Tibial nerve (tissue), 4 donors: ENCODE data around the gene KMT2C. TPM values are rescaled to one million over a fixed set of nuclear protein-coding genes. Genes with fewer than 3 reads are reported as not detected.
"Not testable (repeated sequence)": the region's sequence is repeated elsewhere in the genome, so short reads cannot be mapped to it uniquely, and the experiment has no call there.

Experiments used
- DNase-seq, 2 donors: peaks; one replicate each; pipeline ENCODE4 v3.0.0-alpha.2; 2019; ENCODE audit warnings: low spot score in 2 of 2
- H3K27ac ChIP-seq, 4 donors: fragments of 200-600 bp; sonication (generic) in 3 of 4; one replicate each; pipeline ENCODE4 v1.5.1; 2017 to 2019; ENCODE audit warnings: mild to moderate bottlenecking in 1 of 4
- H3K27me3 ChIP-seq, 2 donors: fragments of 200-600 bp; sonication (generic) in 1 of 2; one replicate each; pipeline versions ENCODE4 v1.5.1 to v1.6.0; 2017 to 2019
- H3K36me3 ChIP-seq, 3 donors: fragments of 200-600 bp; sonication (generic); one replicate each; pipeline ENCODE4 v1.5.1; 2018 to 2019
- H3K4me1 ChIP-seq, 4 donors: fragments of 200-600 bp; sonication (generic) in 3 of 4; one replicate each; pipeline ENCODE4 v1.5.1; 2017 to 2019
- H3K4me3 ChIP-seq, 4 donors: fragments of 200-600 bp; sonication (generic) in 3 of 4; one replicate each; pipeline ENCODE4 v1.5.1; 2017 to 2019; ENCODE audit warnings: mild to moderate bottlenecking in 1 of 4, moderate library complexity in 1 of 4
- H3K9me3 ChIP-seq, 4 donors: fragments of 200-600 bp; sonication (generic) in 3 of 4; one replicate each; pipeline ENCODE4 v1.5.1; 2017 to 2019
- CTCF ChIP-seq, 5 experiments: fragments of 200-600 bp in 3 of 5; fragments of 450-650 bp in 2 of 5; sonication (generic) in 3 of 5; IDR thresholded peaks; one replicate each; pipeline ENCODE4 v1.5.1; 2016 to 2019; ENCODE audit warnings: antibody characterized with exemption in 5 of 5, mild to moderate bottlenecking in 3 of 5, moderate library complexity in 2 of 5
- EP300 ChIP-seq, 2 donors: sonication (generic); formaldehyde crosslinking; IDR thresholded peaks; one replicate each; pipeline ENCODE4 v1.6.1; 2017; ENCODE audit warnings: antibody characterized with exemption in 2 of 2, mild to moderate bottlenecking in 1 of 2
- POLR2A ChIP-seq, 2 donors: fragments of 450-650 bp; IDR thresholded peaks; one replicate each; pipeline ENCODE4 v1.6.1; 2017; ENCODE audit warnings: antibody characterized with exemption in 2 of 2, mild to moderate bottlenecking in 2 of 2, moderate library complexity in 2 of 2
- WGBS, 2 donors: methylation state at CpG; one replicate each; pipeline ENCODE4 v1.1.5; 2018; 5-methylcytosine and 5-hydroxymethylcytosine counted together
- total RNA-seq, 4 donors: library from RNA; depleted of rRNA; stranded (reverse); fragments of >200 nt; gene quantifications; one replicate each; pipeline ENCODE4 v1.1.0, GENCODE V29; 2016

KMT2C gene
- total RNA-seq, 4 donors from 2014 or later = 63.2 to 86.1 (median 69.4) TPM

GRCh38 chr7:152392254-152392653 lies 43.5 kb downstream of the KMT2C start:
- 66 to 78% methylated on average over 1 of the region's 1 CpG for WGBS, 2 donors
- no peak overlapping the region for H3K4me3 ChIP-seq
- H3K36me3 ChIP-seq = no peaks in the 10 kb centered on the region
- H3K27ac ChIP-seq = no peak overlapping the region
- no peak for DNase-seq
- no peak for TF ChIP-seq CTCF (IDR thresholded peaks at IDR 0.05)
- TF ChIP-seq EP300 (IDR thresholded peaks at IDR 0.05) = no peak
- TF ChIP-seq POLR2A (IDR thresholded peaks at IDR 0.05) = no peak
- H3K4me1 ChIP-seq = peaks cover 0 to 52% (median 5%) of the 10 kb centered on the region in 4 donors
- H3K27me3 ChIP-seq = no peaks in the 10 kb centered on the region
- no peaks in the 10 kb centered on the region for H3K9me3 ChIP-seq

DNA sequence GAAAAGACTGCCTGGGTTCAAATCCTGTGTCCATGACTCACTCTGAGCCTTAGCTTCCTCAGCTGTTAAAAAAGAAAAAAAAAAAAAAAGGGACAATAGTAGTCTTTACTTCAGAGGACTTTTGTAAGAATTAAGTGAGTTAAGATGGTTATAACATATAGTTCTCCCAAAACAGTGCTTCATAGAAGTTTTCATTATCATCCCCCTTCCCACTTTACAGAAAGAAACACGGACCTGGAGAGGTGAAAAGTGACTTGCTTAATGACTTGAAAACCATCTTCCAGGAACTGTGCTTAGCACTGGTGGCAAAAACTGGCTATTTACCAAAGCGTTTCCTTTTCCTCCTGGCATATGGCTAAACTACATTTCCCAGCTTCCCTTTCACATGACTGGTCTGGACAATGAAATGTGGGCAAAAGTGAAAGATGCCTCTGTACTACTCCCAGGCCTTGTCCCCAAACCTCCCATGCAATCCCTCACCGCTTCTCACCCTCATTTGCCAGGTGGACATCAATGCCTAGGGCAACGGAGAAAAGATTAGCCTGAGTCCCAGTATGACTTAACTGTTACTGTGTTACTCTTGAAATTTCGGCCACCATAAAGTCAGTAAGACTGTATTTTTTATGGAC lies 49.6 kb downstream of the KMT2C start:
- DNase-seq, H3K27ac ChIP-seq, H3K9me3 ChIP-seq, H3K4me3 ChIP-seq, H3K36me3 ChIP-seq, H3K27me3 ChIP-seq: not testable (repeated sequence)
- WGBS, 2 donors = 53 to 59% methylated on average over 5 of the region's 5 CpGs
- peaks cover 0 to 41% (median 2%) of the 10 kb centered on the region in 4 donors for H3K4me1 ChIP-seq

DNA sequence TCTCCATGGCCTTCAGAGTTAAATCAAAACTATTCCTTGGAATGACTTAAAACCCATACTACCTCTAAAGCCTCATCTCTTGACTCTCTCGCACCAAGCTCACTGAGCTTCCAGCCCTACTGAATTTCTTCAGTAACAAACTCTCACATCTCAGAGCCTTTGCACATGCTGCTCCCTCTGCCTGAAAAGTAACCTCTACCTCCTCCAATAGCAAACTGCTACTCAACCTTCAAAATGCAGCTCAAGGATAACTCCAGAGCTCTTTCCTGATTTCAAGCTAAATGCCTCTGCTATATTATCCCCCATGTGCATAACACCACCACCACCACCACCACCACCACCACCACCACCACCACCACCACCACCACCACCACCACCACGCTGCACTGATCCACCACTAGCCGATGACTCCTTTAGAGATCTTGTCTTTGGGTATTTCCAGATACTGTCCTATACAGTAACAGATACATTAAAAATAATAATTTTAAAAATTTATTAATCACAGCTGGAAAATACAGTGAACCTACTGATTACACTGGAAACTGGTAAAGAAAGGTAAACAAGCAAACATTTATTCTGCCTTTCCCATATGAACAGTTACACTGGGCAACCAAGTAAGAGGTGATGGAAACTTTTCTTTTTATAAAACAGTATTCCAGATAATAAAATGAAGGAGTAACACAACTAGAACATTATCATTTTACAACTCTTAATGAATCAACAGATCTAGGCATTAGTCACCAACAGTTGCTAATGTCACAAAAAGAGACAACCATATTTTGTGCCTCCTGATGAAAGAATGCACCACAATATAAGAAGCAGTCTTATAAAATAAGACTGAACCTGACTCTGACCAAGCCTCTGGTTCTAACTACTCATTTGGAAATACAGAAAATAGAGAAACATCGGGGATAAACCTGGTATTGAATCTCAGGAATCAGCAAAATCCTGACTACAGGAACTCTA lies 51.3 kb downstream of the KMT2C start:
- not testable (repeated sequence) for DNase-seq, H3K9me3 ChIP-seq, H3K27me3 ChIP-seq, H3K27ac ChIP-seq, H3K4me3 ChIP-seq, H3K36me3 ChIP-seq
- peaks cover 0 to 44% (median 2%) of the 10 kb centered on the region in 4 donors for H3K4me1 ChIP-seq
- 53 to 55% methylated on average over 4 of the region's 4 CpGs for WGBS, 2 donors

GRCh38 chr7:152383341-152384234 lies 52.2 kb downstream of the KMT2C start:
- Histone ChIP-seq H3K4me3 (no peak overlapping the region), H3K27me3 (no peaks in the 10 kb centered on the region), H3K36me3 (no peaks in the 10 kb centered on the region), H3K27ac (peak overlapping the region in 1 of 4 donors; percentile 17), H3K4me1 (peaks cover 0 to 44% (median 2%) of the 10 kb centered on the region in 4 donors), H3K9me3 (no peaks in the 10 kb centered on the region)
- WGBS, 2 donors = 40 to 55% methylated on average over 9 of the region's 9 CpGs
- no peak for DNase-seq
- TF ChIP-seq CTCF (IDR thresholded peaks at IDR 0.05) = no peak

DNA sequence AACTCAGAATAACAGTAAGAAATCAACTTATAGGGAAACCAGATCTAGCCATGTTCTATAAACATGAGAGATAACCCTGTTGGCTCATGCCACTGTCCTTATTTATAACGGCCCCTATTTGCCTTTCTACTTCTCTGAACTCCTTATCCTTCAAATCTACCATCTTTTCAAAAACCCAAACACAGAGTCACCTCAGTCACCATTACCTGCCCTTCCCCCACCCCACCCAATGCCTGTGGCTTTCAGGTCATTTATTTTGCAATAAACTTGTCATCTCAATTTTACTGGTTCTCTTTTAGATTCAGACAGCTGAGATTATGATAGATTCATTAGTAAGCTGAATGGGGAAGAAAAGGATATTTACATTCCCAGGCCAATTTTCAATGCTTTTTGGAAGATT lies 53.6 kb downstream of the KMT2C start:
- Histone ChIP-seq H3K9me3 (peaks cover 0 to 2% (median 0%) of the 10 kb centered on the region in 4 donors), H3K4me1 (peaks cover 0 to 44% (median 2%) of the 10 kb centered on the region in 4 donors), H3K36me3 (no peaks in the 10 kb centered on the region), H3K27ac (peak overlapping the region in 1 of 4 donors; percentile 3), H3K4me3 (no peak overlapping the region), H3K27me3 (no peaks in the 10 kb centered on the region)
- WGBS, 2 donors = 45 to 56% methylated on average over 1 of the region's 1 CpG
- TF ChIP-seq POLR2A (IDR thresholded peaks at IDR 0.05) = no peak
- no peak for TF ChIP-seq CTCF (IDR thresholded peaks at IDR 0.05)
- TF ChIP-seq EP300 (IDR thresholded peaks at IDR 0.05) = no peak
- DNase-seq = no peak

DNA sequence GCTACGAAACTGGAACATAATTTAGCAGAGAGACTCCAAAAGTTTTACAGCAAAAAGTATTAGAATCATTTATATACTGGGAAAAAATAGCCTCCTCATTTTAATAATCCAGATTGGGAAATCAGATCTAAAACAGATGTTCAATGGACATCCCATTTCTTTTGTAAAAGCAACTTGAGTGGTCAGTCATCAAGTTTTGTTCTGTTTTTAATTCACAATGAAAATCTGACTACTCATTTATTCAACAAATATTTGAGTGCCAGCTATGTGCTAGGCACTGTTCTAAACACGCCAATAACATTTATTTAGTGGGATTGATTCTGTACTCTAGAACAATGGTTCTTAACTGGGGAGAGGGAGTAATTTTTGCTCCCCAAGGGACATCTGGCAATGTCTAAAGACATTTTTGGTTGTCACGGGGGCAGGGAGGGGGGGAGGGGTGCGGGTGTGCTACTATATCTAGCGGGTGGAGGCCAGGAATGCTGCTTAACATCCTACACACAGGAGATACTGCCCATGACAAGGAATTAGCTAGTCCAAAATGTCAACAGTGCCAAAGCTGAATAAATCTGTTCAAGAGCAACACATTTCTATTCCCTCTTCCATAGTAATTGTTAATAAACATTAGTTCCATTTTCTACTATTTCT lies 54.7 kb downstream of the KMT2C start:
- 52 to 55% methylated on average over 5 of the region's 5 CpGs for WGBS, 2 donors
- H3K36me3 ChIP-seq, DNase-seq: not testable (repeated sequence)

GRCh38 chr7:152378497-152378896 lies 57.3 kb downstream of the KMT2C start:
- not testable (repeated sequence) for H3K9me3 ChIP-seq, H3K36me3 ChIP-seq, H3K27me3 ChIP-seq, H3K27ac ChIP-seq, H3K4me3 ChIP-seq, DNase-seq
- peaks cover 0 to 35% (median 0%) of the 10 kb centered on the region in 4 donors for H3K4me1 ChIP-seq

More for the DNA sequence above, 54.7 kb downstream of the KMT2C start:
- H3K9me3 ChIP-seq, H3K4me3 ChIP-seq, H3K27ac ChIP-seq, H3K27me3 ChIP-seq: not testable (repeated sequence)
- peaks cover 0 to 44% (median 2%) of the 10 kb centered on the region in 4 donors for H3K4me1 ChIP-seq

GRCh38 chr7:152376716-152377484 lies 58.9 kb downstream of the KMT2C start:
- H3K36me3 ChIP-seq, H3K27me3 ChIP-seq, H3K4me3 ChIP-seq, H3K9me3 ChIP-seq, DNase-seq, H3K27ac ChIP-seq: not testable (repeated sequence)
- 93 to 95% methylated on average over 8 of the region's 8 CpGs for WGBS, 2 donors
- peaks cover 0 to 20% (median 0%) of the 10 kb centered on the region in 4 donors for H3K4me1 ChIP-seq
